ENCODE data around the gene BAHCC1.

Gene BAHCC1

DNA sequence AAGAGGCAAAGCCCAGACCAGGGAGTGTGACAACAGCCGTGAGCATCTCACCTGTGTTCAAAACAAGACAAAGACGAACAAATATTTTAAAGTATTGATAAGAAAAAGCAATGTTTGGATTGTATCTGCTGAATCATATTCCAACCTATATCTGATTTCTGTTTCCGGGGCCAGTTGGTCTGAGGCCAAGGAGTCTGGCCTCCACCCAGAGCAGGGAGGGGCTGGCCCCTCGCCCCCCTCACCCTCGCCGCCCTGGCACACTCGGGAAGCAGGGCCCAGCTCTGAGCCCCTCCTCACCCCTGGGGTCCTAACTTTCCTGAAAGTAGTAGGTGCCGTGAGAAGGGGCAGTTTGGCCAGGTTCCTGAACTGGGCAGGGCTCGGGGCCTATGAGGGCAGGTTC lies 69.3 kb downstream of the BAHCC1 start:
- DNase-seq = no peak

DNA sequence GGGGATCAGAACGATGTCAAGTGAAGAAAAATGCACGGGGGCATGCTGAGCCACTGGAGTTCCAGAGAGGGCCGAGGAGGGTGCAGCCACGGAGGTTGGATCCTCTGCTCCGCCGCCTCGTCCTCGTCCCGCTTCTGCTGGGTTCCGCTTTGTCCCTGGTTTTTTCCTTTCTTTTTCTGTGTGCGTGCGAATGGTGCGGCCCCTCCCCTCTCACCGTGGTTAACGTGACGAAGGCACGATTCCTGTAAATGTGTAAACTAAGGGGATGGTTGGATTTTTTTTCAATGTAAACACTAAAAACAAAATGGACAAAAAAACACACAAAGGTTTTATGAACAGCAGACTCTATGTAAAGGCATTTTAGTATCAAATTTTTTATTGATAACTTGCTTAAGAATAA lies 70.7 kb downstream of the BAHCC1 start:
- DNase-seq = no peak

DNA sequence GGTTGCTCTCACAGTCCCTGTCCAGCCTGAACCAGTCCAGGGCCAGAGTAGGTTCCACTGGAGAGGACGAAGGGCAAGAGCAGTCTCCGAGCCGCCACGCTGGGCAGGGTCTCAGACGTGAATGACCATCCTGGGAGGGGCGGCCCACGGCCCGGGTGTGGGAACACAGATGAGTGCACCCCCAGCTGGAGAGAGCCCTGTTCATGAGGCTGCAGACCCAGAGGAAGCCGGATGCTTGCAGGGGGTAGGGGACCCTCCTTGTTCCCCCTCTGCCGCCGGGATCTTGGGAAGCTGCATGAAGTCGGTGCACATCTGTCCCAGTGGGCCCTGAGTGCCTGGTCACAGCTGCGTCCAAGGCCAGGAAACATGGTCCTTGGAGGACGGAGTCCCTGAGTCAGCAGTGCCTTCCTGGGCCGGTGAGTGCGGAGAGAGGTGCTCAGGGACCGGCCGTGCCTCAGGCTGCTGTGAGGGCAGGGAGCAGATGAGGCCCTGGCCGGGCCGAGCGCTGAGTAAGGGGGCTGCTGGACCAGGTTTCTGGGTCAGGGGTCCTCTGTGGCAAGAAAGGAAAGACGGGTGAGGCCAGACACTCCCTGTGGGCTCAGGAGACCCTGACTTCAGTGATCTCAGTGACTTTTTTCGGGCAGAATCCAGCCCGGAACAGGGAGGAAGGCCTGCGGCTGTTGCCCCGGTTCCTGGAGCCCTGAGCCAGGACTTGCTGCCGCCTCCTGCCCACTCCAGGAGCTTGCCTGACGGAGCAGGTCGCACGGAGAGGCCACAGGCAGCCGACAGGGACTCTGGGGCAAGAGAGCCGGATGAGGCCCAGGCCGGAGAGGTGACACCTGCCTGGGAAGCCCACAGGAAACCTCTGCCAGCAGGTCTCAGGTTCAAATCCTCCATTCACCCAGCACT lies 71.6 kb downstream of the BAHCC1 start:
- no peak for DNase-seq

DNA sequence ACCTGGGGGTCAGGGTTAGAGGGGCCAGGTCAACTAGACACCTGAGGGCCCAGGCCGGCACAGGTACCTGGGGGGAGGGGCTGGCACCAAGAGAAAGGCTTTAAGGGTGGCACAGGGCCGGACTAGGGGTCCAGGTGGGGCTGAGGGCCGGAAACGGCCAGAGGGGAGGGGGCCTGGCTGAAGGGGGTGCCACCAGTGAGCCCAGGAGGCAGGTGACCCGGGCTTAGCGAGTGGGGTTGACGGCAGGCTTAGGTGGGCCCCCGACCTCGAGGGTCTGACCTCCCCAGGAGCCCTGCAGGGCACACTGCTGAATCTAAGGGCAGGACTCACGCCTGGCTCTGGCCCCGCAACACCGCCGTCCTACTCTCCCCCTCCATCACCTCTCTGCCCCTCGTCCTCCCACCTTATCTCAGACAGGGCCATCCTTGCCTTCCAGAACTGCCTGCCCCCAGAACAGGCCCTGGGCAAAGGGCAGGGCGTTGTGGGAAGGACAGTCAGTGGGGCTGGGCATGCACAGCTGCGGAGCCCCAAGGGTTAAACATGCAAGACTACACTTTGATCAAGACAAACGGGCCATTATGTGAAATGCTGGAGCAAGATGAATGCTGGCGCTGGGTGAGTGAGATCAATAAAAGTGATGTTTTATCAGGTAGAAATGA lies 73.0 kb downstream of the BAHCC1 start:
- no peak for DNase-seq

DNA sequence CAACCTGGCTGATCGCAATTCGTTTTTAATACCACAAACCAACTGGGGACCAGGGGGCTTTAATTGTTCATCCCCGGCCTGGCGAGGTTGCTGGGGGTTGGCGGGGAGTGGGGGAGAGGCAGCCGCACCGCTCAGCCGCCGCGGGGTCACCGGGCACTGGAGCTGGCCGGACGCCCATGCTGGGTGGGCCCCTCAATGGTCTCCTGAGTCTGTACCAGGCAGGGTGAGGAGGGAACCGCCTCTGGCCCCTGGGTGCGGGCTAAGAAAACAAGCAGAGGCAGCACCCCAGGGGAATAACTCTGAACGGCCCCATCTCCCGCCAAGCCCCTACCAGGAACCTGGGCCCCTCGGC lies 73.5 kb downstream of the BAHCC1 start:
- no peak for DNase-seq

DNA sequence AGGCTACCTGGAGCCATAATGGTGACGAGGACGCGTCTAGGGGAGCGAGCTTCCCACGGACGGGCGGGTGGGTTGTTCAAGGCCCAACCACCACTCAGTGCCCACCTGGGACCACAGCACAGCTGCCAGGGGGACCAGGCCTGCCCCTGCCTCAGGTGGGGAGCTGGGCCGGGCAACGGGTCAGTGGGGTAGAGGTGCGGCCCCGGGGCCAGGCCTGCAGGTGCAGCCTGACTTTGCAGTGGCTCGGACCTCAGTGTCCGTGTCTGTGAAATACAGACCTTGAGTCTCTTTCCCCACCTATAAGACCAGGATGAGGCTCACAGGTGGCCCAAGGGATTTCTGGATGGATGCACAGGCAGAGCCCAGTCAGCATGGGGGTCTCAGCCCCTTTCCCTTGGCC lies 74.0 kb downstream of the BAHCC1 start:
- no peak for DNase-seq

DNA sequence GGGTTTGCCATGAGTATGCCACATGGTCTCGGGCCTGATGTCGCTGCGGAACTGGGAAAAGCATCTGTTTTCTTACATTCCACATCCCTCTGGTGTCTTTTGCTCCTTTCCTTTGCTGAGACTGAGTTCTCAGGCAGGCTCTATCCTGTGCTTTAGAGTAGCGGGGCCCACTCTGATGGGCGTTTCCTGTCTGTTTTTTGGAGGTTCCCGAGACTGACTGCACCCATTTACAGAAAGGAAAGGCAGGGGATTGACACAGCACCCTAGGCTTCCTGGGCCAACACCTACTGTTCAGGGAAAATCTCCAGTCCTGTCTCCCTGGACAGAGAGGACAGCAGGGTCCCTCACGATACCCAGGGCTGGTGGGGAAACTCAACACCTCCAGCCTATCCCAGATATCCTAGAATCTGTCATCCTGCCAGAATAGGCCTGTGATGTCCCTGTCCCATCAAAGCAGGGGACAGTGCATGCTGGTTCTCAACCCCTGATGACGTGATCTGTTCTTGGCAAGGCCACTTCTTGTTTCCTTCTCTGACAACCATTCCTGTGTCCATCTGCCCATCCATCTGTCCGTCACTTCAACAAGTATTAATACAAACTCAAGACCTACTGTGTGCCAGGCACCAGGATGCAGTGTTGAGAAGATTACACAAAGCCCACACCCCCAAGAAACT lies 75.2 kb downstream of the BAHCC1 start:
- no peak for DNase-seq

DNA sequence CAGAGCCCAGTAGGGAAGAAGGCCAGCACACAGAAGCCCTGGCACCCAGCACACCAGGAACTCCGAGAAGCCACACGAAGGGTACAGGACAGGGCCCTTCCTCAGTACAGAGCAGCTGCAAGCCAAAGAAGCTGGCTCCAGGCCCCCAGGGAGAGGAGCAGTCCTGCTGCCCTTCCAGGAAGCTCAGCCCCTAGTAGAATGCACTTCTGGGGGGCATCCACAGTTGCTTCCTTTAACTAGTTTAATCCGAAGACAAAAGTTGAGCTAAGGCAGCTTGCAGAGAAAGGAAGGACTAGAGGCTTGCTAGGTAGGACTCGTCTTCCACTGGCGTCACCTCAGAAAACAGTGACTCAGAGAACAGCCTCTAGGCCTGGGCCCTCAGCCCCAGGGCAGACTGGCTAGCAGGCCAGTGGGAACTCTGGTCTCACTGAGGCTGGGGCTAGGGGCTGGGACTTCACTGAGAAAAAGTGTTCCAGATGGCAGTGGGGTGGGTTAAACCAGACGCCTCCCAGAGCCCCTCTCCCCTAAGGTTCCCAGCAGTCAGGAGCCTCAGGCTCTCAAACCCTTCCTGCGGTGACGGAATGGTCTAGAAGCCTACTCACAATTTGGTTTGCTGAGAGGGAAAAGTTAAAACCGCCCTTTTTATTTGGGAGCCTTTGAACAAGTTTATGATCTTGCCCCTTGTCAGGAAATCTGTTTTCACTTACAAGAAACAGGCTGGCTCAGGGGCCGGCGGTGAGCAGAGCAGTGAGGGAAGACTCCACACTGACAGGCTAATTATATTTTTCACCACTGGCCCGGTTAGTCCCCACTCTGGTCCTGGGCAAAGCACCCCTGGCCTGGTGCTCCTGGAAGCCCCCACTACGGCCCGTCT lies 75.9 kb downstream of the BAHCC1 start:
- no peak for DNase-seq

DNA sequence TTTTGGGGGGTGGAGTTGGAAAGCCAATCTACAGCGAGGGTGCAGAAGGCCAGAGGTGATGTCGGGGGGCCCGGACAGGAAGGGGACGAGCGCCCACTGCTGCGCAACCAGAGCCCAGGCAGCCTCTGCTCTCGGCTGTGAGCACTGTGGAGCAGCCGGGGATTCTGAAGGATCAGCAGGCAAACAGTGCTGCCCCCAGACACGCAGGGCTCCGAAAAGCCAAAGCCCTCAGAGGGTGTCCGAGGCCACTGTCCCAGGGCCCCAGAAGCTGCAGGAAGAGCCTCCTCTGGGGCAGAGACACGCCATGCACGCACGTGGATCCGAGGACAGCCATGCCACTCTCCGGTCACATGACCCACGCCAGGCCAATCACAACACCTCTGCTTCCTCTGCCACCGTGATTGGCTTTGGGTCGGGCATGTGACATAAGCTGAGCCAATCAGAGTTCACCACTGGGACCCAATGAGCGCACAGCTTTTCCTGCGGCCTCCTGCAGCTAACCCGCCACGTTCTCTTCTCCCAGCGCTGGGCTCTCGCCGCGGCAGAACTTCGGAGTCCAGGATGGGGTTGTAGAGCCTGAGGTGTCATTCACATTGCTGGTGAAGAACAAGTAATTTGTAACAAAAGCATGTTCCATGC lies 76.7 kb downstream of the BAHCC1 start:
- no peak for DNase-seq

DNA sequence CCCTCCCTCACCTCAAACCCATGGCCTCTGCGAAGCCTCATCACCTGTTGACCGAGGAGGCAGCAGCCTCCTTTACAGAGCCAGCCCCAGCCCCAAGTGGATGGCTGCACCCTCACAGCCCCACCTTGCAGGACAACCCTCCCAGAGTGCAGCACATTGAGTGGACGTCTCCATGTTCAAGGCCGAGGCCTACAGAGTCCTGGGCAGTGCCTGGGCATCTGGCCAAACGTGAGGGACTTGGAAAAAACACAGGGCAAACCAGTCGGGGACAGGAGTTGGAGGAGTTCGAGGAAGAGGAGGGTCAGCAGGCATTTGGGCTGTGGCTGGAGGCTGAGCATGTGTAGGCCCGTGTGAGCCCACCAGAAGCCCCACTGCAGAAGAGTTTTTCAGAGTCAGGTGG lies 77.8 kb downstream of the BAHCC1 start:
- DNase-seq = no peak

DNA sequence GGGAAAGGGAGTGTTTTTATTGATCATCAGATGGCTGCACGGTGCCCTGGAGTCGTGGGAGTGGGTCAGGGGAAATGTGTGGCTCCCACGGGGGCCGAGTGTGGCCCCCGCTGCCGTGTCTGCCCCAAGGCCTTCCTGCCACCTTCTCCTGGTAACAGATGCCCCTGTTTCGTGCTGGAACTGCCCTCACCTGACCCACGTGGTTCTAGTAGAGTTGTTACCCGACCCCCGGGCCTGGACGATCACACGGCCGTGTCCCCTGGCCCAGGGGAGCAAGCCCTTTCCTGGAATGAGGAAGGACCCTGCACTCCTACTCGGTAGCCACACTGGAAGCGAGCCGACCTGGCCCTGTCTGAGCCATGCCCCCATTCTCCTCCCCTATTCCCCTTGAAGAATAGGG lies 79.7 kb downstream of the BAHCC1 start:
- DNase-seq = no peak

DNA sequence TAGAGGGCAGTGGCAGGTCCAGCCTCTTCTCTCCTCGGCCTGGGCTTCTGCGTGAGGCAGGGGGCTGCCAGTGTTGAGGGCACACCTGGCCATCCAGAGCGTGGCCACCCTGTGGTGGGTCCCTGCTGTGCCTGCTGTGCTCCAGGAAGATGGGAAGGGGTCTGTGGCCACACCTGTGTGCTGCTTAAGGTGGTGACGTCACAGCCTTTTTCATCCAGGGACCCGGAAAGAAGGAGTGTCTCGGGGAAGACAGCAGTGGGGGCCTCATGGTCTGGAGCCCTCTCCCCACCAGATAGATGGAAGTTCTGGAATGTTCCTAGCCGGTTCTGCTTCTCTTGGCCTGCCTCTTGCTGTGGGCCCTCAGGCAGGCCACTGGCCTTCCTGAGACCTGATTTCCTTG lies 80.8 kb downstream of the BAHCC1 start:
- no peak for DNase-seq

DNA sequence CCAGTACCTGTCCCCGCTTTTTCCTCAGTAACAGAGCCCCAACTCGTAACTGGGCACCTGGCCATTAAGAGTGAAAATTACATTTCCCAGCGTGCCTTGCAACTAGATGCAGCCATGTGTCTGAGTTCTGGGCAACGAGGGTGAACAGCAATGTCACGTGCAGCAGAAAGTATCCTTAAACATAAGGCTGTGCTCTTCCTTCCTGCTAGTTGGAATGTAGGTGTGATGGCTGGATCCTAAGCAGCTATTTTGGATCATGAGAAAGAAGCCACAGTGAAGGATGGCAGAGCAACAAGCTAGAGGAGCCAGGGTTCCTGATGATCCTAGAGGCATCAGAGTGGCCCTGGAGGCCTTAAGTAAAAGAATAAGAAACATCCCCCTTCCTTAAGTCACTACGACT lies 81.4 kb downstream of the BAHCC1 start:
- DNase-seq = no peak

DNA sequence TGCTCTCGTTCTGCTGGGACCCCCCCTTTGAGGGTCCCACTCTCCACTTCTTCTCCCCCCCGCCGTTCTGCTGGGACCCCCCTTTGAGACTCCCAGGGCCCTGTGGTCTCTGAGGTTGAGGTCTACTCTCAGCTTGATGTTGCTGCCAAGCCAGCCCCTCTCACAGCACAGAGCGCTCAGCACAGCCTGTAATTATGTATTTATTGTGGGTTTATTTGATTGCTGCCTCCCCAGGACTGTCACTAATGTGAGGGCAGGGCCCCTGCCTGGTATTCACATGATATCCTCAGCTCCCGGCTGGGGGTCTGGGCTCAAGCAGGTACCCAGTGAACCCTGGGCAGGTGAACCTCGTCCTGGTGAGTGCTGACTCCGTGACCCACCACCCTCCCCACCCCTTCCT lies 81.9 kb downstream of the BAHCC1 start:
- no peak for DNase-seq

DNA sequence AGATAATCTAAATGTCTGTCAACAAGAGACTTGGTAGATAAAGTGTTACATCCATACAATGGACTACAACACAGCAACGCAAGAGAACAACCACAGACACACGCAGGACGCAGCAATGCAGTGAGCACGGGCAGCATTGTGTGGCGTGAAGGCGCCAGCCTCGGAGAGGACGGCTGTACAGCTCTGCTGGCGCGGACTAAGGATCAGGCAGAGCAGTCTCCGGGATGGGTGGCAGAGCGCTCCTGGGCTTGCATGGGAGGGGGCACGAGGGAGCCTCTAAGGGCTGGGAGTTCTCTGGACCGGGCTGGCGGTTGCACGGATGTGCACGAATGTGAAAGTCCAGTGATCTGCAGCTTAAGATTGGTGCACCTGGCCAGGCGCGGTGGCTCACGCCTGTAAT lies 82.9 kb downstream of the BAHCC1 start:
- DNase-seq = no peak

DNA sequence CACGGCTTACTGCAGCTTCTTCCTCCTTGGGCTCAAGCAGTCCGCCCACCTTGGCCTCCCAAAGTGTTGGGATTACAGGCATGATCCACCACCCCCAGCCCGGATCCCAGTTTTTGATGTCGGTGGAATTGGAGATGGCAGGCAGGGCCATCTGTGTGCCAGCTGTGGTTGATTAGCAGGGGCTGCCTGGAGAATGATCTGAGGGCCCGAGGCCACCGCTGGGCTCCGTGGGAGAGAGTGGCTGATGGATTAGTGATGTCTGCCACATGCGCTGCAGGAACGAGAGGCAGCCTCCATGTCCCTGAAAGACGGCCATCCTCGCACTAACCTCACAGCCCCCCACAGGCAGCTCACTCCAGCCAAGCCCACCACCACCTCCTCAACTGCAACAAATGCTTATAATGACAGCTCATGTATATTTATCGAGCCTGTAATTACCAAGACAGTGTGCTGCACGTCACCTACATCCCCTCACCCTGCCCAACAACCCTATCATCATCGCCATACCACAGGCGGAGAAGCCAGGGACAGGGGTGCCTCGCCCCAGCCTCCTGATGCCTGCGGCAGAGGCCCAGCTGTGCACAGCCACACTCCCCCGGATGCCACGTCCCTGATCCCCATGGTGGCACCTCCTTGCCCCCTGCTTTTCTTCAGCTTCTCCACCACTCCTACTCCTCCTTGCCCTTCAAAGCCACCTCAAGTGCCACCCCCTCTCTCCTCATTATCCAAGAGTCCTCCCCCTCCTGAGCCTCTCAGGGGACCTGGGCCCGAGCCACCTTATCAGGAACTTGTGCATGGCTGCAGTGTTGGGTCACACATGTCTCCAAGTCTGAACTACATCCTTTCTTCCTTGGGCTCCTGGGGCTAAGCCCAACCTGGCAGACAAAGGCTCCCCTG lies 84.2 kb downstream of the BAHCC1 start:
- no peak for DNase-seq

DNA sequence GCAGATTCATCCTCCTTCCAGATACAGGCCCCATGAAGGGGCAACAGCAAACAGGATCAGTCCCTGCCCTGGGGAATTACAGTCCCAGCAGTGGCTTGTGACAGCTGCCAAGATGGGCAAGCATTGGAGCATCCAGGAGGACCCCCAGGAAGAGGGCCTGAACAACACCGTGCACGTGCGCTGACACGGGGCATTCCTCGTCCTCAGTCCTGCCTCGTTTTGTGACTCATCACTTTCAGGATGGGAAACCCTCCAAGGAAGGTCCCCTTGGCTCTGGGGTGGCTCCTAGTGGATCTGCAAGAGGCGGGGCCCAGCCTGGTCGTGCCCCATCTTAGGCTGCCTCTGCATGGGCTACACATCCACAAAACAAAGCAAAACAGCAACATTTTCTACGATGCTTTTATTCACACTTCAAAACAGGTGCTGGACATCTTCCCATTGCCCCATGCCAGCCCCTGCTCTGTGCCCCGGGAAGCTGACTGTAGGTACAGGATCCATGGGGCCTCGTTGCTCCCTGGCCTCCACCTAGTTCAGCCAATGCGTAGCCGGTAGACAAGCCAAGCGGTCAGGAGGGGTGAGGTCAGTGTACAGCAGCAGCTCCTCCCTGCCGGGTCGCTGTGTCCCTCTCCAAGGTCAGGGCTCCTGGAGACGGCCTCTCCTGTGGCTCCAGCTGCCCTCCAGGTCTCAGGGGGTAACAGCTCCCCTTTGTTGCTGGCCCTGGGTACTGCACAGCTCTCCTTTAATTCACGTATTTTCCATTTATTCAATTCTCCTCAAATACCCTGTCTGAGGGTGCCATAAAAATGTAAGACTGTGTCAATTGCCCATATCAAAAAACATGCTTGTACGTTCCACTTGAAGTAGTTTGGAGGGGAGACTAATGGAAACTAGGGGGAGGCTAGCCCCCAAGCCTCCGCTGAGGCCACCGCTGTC lies 85.1 kb downstream of the BAHCC1 start:
- no peak for DNase-seq

DNA sequence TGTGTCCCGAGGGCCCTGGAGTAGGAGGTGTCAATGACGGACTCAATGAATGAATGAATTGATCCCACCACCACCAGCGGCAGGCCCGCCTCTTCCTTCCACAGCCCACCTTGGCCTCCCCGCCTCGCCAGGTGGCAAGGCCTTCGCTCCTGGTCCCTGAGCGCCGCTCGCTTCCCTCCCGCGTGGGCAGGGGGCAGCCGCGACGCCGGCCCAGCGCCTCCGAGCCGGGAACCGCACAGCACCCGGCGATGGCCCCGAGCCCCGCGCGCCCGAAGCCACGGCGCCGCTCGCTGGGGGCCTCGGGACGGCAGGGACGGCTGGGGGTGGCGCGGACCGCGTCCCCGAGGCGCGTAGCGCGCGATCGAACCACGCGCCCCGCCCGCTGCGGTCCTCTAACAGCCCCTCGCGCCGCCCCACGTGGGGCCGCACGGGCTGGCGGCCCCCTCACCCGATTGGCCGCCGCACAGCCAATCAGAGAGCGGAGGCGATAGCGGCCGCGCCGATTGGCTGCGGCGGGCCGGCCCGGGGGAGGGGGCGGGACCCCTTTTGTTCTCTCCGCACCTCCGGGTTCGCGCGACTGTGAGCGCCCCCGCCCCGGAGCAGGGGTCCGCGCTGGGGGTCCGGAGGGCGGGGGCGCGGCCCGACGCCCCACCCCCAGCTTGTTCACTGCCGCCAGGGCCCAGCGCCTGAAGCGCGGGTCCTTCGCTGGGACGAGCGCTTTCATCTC lies 86.0 kb downstream of the BAHCC1 start:
- peak; percentile 80 to 81 for DNase-seq

DNA sequence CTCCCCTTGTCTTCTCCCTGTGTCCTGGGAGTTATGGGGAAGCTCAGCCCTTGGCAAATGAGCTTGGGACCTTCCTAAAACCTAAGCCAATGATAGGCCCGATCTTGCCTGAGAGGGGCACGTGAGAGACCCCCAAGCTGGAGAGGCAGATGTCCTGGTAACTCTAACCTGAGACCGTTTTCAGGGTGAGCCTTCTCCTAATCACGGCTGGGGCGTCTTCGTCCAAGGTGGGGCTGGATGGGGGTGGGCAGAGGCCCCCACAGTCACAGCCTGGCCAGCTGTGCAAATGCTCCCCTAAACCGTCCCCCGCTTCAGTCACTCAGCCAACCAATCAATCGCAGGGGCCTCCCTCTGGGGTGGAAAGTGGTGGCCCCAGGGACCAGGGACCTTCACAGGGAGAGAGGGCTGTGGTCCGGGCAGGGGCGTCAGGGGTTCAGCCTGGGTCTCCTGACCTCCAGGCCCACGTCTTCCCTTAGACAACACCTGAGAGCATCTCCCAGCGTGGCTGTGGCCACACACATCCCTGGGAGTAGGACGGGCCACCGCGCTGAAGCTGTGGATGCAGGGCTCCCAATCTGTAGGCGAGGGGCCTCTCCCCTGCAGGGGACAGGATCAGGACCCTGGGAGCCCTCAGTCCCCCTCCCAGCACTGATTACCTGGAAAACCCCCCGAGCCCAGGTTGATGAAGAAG lies 86.7 kb downstream of the BAHCC1 start:
- no peak for DNase-seq

Data from AML-193 (cell line).